ENCODE data around the gene DIP2A. TPM values are rescaled to one million over a fixed set of nuclear protein-coding genes. Genes with fewer than 3 reads are reported as not detected.
A peak's percentile ranks its signal among the peaks of the same experiment; 100 is the strongest.

Gene DIP2A
- polyA plus RNA-seq, 1 donor (not counting 4 experiments of a cell fraction or from before 2014, with no cell fraction given): 41.6 TPM

- Histone ChIP-seq H3K9me3 (ENCODE audit: control insufficient read depth, low read depth, low read length) (no peaks in the 10 kb centered on the region), H3K4me1 (ENCODE audit: control insufficient read depth, extremely low read depth, insufficient read depth, low read length) (peaks cover 11% of the 10 kb centered on the region), H3K4me2 (ENCODE audit: control insufficient read depth, extremely low read depth, insufficient read depth, low read depth, low read length) (no peak overlapping the region), H3K27ac (ENCODE audit: control insufficient read depth, insufficient read depth, low read length) (peak overlapping the region; percentile 19), H3K36me3 (ENCODE audit: control insufficient read depth in 2 of 2, extremely low read depth in 1 of 2, insufficient read depth in 2 of 2, low read length in 2 of 2) (peaks cover 38 to 47% of the 10 kb centered on the region in 2 experiments), H2AFZ (ENCODE audit: control insufficient read depth, low read length) (no peak overlapping the region), H3K9me1 (ENCODE audit: control insufficient read depth, extremely low read depth, insufficient read depth, low read length) (no peaks in the 10 kb centered on the region), H3K79me2 (ENCODE audit: control insufficient read depth, insufficient read depth, low read length) (no peaks in the 10 kb centered on the region), H3K9ac (ENCODE audit: control insufficient read depth, extremely low read depth, insufficient read depth, low read length) (no peak overlapping the region), H3K27me3 (ENCODE audit: control insufficient read depth, extremely low read depth, insufficient read depth, low read length) (no peaks in the 10 kb centered on the region), H4K20me1 (ENCODE audit: control insufficient read depth, extremely low read depth, insufficient read depth, low read length) (no peaks in the 10 kb centered on the region), H3K4me3 (ENCODE audit: control insufficient read depth in 2 of 3, extremely low read depth in 1 of 3, insufficient read depth in 2 of 3, low read depth in 1 of 3, low read length in 3 of 3) (no peak overlapping the region)
- FAIRE-seq (no peak), DNase-seq (ENCODE audit: low read depth, low spot score) (no peak)
- dilution Hi-C loops (cut with MboI; ENCODE audit: extremely low pct_ligation_motif_present, low sequenced_read_pairs): no loop called here
- TF ChIP-seq CTCF (optimal IDR thresholded peaks at IDR 0.05 in 1 of 3, IDR thresholded peaks at IDR 0.05 in 1 of 3, conservative IDR thresholded peaks at IDR 0.05 in 1 of 3; ENCODE audit: extremely low read depth in 1 of 3, insufficient read depth in 2 of 3, low read length in 3 of 3) (no peak), EZH2 (IDR thresholded peaks at IDR 0.05; ENCODE audit: low read length) (no peak)
These were observed 87.2 kb downstream of the DIP2A start for GRCh38 chr21:46545911-46546310.

- peaks cover 37 to 47% of the 10 kb centered on the region in 2 experiments for H3K36me3 ChIP-seq (ENCODE audit: control insufficient read depth in 2 of 2, extremely low read depth in 1 of 2, insufficient read depth in 2 of 2, low read length in 2 of 2)
- no peak for TF ChIP-seq EZH2 (IDR thresholded peaks at IDR 0.05; ENCODE audit: low read length)
- no peak for TF ChIP-seq CTCF (optimal IDR thresholded peaks at IDR 0.05 in 1 of 3, IDR thresholded peaks at IDR 0.05 in 1 of 3, conservative IDR thresholded peaks at IDR 0.05 in 1 of 3; ENCODE audit: extremely low read depth in 1 of 3, insufficient read depth in 2 of 3, low read length in 3 of 3)
- no peak overlapping the region for H3K4me3 ChIP-seq (ENCODE audit: control insufficient read depth in 2 of 3, extremely low read depth in 1 of 3, insufficient read depth in 2 of 3, low read depth in 1 of 3, low read length in 3 of 3)
- no peaks in the 10 kb centered on the region for H3K9me3 ChIP-seq (ENCODE audit: control insufficient read depth, low read depth, low read length)
- no peak overlapping the region for H3K9ac ChIP-seq (ENCODE audit: control insufficient read depth, extremely low read depth, insufficient read depth, low read length)
- FAIRE-seq (no peak), DNase-seq (ENCODE audit: low read depth, low spot score) (no peak)
- H4K20me1 ChIP-seq (ENCODE audit: control insufficient read depth, extremely low read depth, insufficient read depth, low read length): no peaks in the 10 kb centered on the region
- H3K27me3 ChIP-seq (ENCODE audit: control insufficient read depth, extremely low read depth, insufficient read depth, low read length): no peaks in the 10 kb centered on the region
- no peak overlapping the region for H3K27ac ChIP-seq (ENCODE audit: control insufficient read depth, insufficient read depth, low read length)
- no peaks in the 10 kb centered on the region for H3K9me1 ChIP-seq (ENCODE audit: control insufficient read depth, extremely low read depth, insufficient read depth, low read length)
- H3K79me2 ChIP-seq (ENCODE audit: control insufficient read depth, insufficient read depth, low read length): no peaks in the 10 kb centered on the region
- dilution Hi-C loops (cut with MboI; ENCODE audit: extremely low pct_ligation_motif_present, low sequenced_read_pairs): no loop called here
- H2AFZ ChIP-seq (ENCODE audit: control insufficient read depth, low read length): no peak overlapping the region
- peaks cover 11% of the 10 kb centered on the region for H3K4me1 ChIP-seq (ENCODE audit: control insufficient read depth, extremely low read depth, insufficient read depth, low read length)
- no peak overlapping the region for H3K4me2 ChIP-seq (ENCODE audit: control insufficient read depth, extremely low read depth, insufficient read depth, low read depth, low read length)
These were observed 88.1 kb downstream of the DIP2A start for GRCh38 chr21:46546799-46547198.

All from keratinocyte (primary cell).